ENCODE measurements around the gene CDK5RAP3. TPM values are rescaled to one million over a fixed set of nuclear protein-coding genes. Genes with fewer than 3 reads are reported as not detected.

The CDK5RAP3 gene
- total RNA-seq, 1 donor from 2014 or later, result 251 TPM

GRCh38 chr17:47973541-47973940 is 2.6 kb downstream of the CDK5RAP3 start:
- DNase-seq (ENCODE audit: low spot score in 2 of 2, unreplicated experiment in 2 of 2), result no peak
- Mint-ChIP-seq H3K4me3 (no peak overlapping the region), H3K27ac (no peak overlapping the region), H3K4me1 (peaks cover 24% of the 10 kb centered on the region), H3K36me3 (peaks cover 18% of the 10 kb centered on the region), H3K27me3 (ENCODE audit: low read depth) (no peaks in the 10 kb centered on the region), H3K9me3 (no peaks in the 10 kb centered on the region)
- no peak for TF ChIP-seq CTCF (IDR thresholded peaks at IDR 0.05; ENCODE audit: unreplicated experiment)

GRCh38 chr17:47975189-47975822 is 4.4 kb downstream of the CDK5RAP3 start:
- H3K27me3 Mint-ChIP-seq (ENCODE audit: low read depth), result no peaks in the 10 kb centered on the region
- H3K36me3 Mint-ChIP-seq, result peaks cover 32% of the 10 kb centered on the region
- H3K27ac Mint-ChIP-seq, result no peak overlapping the region
- no peaks in the 10 kb centered on the region for H3K9me3 Mint-ChIP-seq
- no peak overlapping the region for H3K4me3 Mint-ChIP-seq
- DNase-seq (ENCODE audit: low spot score in 2 of 2, unreplicated experiment in 2 of 2), result no peak
- TF ChIP-seq CTCF (IDR thresholded peaks at IDR 0.05; ENCODE audit: unreplicated experiment), result no peak
- H3K4me1 Mint-ChIP-seq, result peaks cover 16% of the 10 kb centered on the region

GRCh38 chr17:47975823-47976205 is 4.9 kb downstream of the CDK5RAP3 start:
- H3K36me3 Mint-ChIP-seq, result peaks cover 37% of the 10 kb centered on the region
- H3K27ac Mint-ChIP-seq, result no peak overlapping the region
- DNase-seq (ENCODE audit: low spot score in 2 of 2, unreplicated experiment in 2 of 2), result no peak
- H3K9me3 Mint-ChIP-seq, result no peaks in the 10 kb centered on the region
- H3K27me3 Mint-ChIP-seq (ENCODE audit: low read depth), result no peaks in the 10 kb centered on the region
- TF ChIP-seq CTCF (IDR thresholded peaks at IDR 0.05; ENCODE audit: unreplicated experiment), result no peak
- no peak overlapping the region for H3K4me3 Mint-ChIP-seq
- H3K4me1 Mint-ChIP-seq, result peaks cover 13% of the 10 kb centered on the region

GRCh38 chr17:47978324-47978723 is 7.4 kb downstream of the CDK5RAP3 start:
- Mint-ChIP-seq H3K4me3 (no peak overlapping the region), H3K27me3 (ENCODE audit: low read depth) (no peaks in the 10 kb centered on the region), H3K9me3 (no peaks in the 10 kb centered on the region), H3K27ac (no peak overlapping the region), H3K4me1 (peaks cover 13% of the 10 kb centered on the region), H3K36me3 (peaks cover 42% of the 10 kb centered on the region)
- TF ChIP-seq CTCF (IDR thresholded peaks at IDR 0.05; ENCODE audit: unreplicated experiment), result peak; percentile 75
- peak; percentile 47 to 65 for DNase-seq (ENCODE audit: low spot score in 2 of 2, unreplicated experiment in 2 of 2)

DNA sequence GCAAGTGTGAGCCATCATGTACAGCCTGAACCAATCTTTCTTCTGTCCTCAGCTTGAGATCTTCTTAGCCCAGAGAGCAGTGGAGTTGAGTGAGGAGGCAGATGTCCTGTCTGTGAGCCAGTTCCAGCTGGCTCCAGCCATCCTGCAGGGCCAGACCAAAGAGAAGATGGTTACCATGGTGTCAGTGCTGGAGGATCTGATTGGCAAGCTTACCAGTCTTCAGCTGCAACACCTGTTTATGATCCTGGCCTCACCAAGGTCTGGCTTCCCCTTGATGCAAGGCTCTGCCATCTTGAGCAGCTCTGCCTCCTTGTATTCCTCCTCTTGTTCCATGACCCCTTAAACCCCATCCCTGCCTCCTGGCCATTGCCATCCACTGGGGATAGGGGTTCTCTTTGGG is 9.6 kb downstream of the CDK5RAP3 start:
- H3K4me1 Mint-ChIP-seq, result peaks cover 13% of the 10 kb centered on the region
- DNase-seq (ENCODE audit: low spot score in 2 of 2, unreplicated experiment in 2 of 2), result no peak
- peaks cover 38% of the 10 kb centered on the region for H3K36me3 Mint-ChIP-seq
- no peaks in the 10 kb centered on the region for H3K9me3 Mint-ChIP-seq
- no peak for TF ChIP-seq CTCF (IDR thresholded peaks at IDR 0.05; ENCODE audit: unreplicated experiment)
- no peak overlapping the region for H3K4me3 Mint-ChIP-seq
- no peak overlapping the region for H3K27ac Mint-ChIP-seq
- no peaks in the 10 kb centered on the region for H3K27me3 Mint-ChIP-seq (ENCODE audit: low read depth)

- Mint-ChIP-seq H3K4me1 (peaks cover 13% of the 10 kb centered on the region), H3K9me3 (no peaks in the 10 kb centered on the region), H3K36me3 (peaks cover 34% of the 10 kb centered on the region), H3K4me3 (no peak overlapping the region), H3K27ac (no peak overlapping the region), H3K27me3 (ENCODE audit: low read depth) (no peaks in the 10 kb centered on the region)
- no peak for DNase-seq (ENCODE audit: low spot score in 2 of 2, unreplicated experiment in 2 of 2)
- TF ChIP-seq CTCF (IDR thresholded peaks at IDR 0.05; ENCODE audit: unreplicated experiment), result no peak
Observed at GRCh38 chr17:47981462-47981861, 10.5 kb downstream of the CDK5RAP3 start.

Measured in mesothelial cell of epicardium (in vitro differentiated cells).